Activated naive CD4-positive, alpha-beta T cell treated with anti-CD3 and anti-CD28 coated beads, Interleukin-2, amount 10 ng/mL, durations not matched to agents 7 days and 5 days (primary cell): ENCODE results near the gene RANGRF.
A peak's percentile ranks its signal among the peaks of the same experiment; 100 is the strongest.

Experiments used
- CTCF ChIA-PET: fragments of 350-600 bp; sonication (Branson Sonifier 250); formaldehyde crosslinking; loops from one replicate; lab custom pipeline; 2021; ENCODE audit warnings: antibody characterized with exemption; lab: Charles Lee
- DNase-seq: peaks from one replicate; pipeline ENCODE4 v3.0.0-alpha.2; 2020
- H3K27ac Mint-ChIP-seq: one replicate; pipeline ENCODE4 v1.8.0; 2021; ENCODE audit warnings: mild to moderate bottlenecking, moderate library complexity, mixed read lengths
- H3K27me3 Mint-ChIP-seq: one replicate; pipeline ENCODE4 v1.8.0; 2021; ENCODE audit warnings: mild to moderate bottlenecking, mixed read lengths
- H3K36me3 Mint-ChIP-seq: one replicate; pipeline ENCODE4 v1.8.0; 2021; ENCODE audit warnings: mixed read lengths
- H3K4me1 Mint-ChIP-seq: one replicate; pipeline ENCODE4 v1.8.0; 2021; ENCODE audit warnings: mixed read lengths
- H3K4me3 Mint-ChIP-seq: one replicate; pipeline ENCODE4 v1.8.0; 2021; ENCODE audit warnings: mild to moderate bottlenecking, moderate library complexity, mixed read lengths
- H3K9me3 Mint-ChIP-seq: one replicate; pipeline ENCODE4 v1.8.0; 2021; ENCODE audit warnings: mixed read lengths

Gene RANGRF

DNA sequence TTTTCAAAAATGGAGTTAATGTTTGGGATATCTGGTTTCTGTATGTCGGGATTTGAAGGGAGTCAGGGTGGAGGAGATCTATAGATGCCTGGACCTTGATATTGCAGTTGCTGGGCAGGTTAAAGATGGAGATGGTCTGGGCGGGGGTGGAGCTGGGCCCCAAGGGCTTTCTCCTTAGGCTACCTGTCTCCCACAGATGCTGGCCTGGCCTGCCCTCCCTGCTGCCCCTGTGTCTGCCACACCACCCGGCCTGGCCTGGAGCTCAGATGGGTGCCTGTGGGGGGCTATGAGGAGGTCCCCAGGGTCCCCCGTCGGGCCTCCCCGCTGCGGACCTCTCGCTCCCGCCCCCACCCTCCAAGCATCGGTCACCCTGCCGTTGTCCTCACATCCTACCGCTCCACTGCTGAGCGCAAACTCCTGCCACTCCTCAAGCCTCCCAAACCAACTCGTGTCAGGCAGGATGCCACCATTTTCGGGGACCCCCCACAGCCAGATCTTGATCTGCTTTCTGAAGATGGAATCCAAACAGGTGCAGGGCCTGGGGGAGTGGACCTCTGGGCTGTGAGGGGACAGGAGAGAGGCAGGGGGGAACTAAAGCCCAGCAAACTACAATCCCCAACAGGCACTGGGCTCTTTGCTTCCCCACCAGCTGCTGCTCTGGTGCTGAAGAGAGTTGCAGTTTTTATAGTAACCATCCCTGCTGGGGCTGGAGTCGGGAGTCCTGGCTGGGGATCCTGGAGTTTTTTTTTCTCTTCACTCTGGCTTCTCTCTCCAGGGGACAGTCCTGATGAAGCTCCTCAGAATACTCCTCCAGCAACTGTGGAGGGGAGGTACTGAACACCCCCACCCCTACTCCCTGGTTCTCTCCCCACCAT, 24.5 kb downstream of the RANGRF start:
- no peaks in the 10 kb centered on the region for H3K4me1 Mint-ChIP-seq
- no peak overlapping the region for H3K4me3 Mint-ChIP-seq
- no peak overlapping the region for H3K27ac Mint-ChIP-seq
- H3K9me3 Mint-ChIP-seq: no peaks in the 10 kb centered on the region
- no peak for DNase-seq
- H3K27me3 Mint-ChIP-seq: peaks cover 58% of the 10 kb centered on the region
- no peaks in the 10 kb centered on the region for H3K36me3 Mint-ChIP-seq
- CTCF ChIA-PET: interaction anchor here (0.9 kb wide), 1 partner anchor 13 kb away, joined by 5 read pairs; no protein-coding TSS in a partner anchor

DNA sequence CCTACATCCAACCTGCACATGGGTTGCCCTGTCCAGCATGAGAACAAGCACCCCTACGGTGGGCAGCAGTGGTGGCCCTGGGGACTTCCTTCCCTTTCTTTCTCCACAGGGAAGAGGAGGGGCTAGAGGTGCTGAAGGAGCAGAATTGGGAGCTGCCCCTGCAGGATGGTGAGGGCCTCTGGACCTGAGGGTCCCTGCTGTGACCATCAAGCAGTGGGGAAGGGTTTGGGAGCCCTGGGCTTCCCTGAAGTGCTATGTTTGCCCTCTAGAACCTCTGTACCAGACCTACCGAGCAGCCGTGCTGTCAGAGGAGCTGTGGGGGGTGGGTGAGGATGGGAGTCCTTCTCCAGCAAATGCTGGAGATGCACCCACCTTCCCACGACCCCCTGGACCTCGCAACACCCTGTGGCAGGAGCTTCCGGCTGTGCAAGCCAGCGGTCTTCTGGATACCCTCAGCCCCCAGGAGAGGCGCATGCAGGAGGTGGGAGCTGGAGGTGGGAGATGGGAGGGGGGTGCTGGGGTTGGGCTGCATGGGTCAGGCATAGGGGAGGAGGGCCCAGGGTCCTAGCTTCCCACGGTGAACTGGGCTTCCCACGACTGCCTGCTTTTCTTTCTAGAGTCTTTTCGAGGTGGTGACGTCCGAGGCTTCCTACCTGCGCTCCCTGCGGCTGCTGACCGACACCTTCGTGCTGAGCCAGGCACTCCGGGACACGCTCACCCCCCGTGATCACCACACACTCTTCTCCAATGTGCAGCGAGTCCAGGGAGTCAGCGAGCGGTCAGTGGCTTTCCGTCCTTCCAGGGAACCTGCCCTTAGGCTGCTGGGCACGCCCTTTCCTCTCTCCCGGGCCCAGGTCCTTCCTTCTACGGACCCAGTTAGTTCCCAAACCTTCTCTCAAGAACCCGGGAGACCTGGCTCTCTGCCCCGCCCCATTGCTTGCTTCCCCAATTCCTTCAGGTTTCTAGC, 26.6 kb downstream of the RANGRF start:
- no peak overlapping the region for H3K27ac Mint-ChIP-seq
- H3K4me1 Mint-ChIP-seq: no peaks in the 10 kb centered on the region
- no peaks in the 10 kb centered on the region for H3K36me3 Mint-ChIP-seq
- H3K27me3 Mint-ChIP-seq: peaks cover 72% of the 10 kb centered on the region
- no peaks in the 10 kb centered on the region for H3K9me3 Mint-ChIP-seq
- CTCF ChIA-PET: no interaction called here
- no peak for DNase-seq
- no peak overlapping the region for H3K4me3 Mint-ChIP-seq

DNA sequence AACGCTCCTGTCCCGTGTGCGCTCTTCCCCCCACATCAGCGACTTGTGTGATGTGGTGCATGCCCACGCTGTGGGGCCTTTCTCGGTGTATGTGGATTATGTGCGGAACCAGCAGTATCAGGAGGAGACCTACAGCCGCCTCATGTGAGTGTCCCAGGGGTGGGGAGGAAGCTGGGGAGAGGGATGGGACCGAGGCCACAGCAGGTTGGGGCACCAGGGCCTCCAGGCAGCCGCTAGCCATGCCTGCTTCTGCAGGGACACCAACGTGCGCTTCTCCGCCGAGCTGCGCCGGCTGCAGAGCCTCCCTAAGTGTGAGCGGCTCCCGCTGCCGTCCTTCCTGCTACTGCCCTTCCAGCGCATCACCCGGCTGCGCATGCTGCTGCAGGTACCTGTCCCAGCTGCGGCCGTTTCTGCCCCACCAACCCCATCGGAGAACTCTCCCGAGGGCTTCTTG, 27.3 kb downstream of the RANGRF start:
- no peak for DNase-seq
- Mint-ChIP-seq H3K36me3 (no peaks in the 10 kb centered on the region), H3K4me3 (no peak overlapping the region), H3K27me3 (peaks cover 75% of the 10 kb centered on the region), H3K9me3 (no peaks in the 10 kb centered on the region), H3K27ac (no peak overlapping the region), H3K4me1 (no peaks in the 10 kb centered on the region)
- CTCF ChIA-PET: no interaction called here

DNA sequence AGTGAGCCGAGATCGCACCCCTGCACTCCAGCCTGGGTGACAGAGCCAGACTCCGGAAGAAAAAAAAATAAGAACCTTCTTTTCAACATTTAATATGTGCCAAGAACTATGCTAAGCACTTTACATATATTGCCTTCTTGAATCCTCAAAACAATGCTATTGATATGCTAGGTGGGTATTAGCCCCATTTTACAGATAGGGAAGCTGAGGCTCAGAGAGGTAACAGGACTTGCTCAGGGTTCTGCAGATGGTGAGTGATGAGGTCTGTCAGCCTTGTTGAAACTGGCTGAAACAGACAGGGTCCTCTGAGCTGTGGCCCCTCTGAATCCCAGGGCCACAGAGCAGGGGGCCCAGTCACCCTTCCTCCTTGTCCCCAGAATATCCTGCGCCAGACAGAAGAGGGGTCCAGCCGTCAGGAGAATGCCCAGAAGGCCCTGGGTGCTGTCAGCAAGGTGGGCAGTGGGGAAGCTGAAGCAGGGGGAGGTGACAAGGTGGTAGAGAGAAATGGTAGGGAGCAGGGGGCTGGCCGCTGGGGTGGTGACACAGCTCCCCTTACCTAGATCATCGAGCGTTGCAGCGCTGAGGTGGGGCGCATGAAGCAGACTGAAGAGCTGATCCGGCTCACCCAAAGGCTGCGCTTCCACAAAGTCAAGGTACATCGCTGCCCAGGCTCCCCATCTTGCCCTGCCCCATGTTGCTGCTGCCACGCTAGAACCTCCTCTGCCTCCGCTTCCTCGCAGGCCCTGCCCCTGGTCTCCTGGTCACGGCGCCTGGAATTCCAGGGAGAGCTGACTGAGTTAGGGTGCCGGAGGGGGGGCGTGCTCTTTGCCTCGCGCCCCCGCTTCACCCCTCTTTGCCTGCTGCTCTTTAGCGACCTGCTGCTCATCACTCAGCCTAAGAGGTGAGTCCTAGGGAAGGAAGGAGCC, 29.8 kb downstream of the RANGRF start:
- Mint-ChIP-seq H3K27me3 (peaks cover 70% of the 10 kb centered on the region), H3K4me1 (no peaks in the 10 kb centered on the region), H3K9me3 (no peaks in the 10 kb centered on the region)

DNA sequence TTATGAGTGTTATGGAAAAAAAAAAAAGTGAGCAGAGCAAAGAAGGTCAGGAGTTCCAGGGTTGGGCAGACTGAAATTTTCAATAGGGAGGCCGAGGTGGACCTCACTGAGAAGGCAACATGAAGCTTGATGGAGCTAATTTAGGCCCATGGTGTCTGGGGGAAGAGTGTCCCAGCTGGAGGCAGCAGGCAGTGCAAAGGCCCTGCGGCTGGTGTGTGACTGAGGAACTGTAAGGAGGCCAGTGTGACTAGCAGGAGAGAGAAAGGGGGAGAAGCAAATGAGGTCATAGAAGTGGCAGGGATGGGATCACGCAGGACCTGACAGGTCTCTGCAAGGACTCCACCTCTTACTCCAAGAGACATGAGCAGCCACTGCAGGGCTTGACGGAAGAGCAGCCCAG, 31.8 kb downstream of the RANGRF start:
- Mint-ChIP-seq H3K4me3 (no peak overlapping the region), H3K9me3 (no peaks in the 10 kb centered on the region), H3K4me1 (peaks cover 10% of the 10 kb centered on the region), H3K36me3 (no peaks in the 10 kb centered on the region), H3K27me3 (peaks cover 70% of the 10 kb centered on the region), H3K27ac (no peak overlapping the region)
- CTCF ChIA-PET: interaction anchor here (0.5 kb wide), 1 partner anchor 327 kb away, joined by 3 read pairs; no protein-coding TSS in a partner anchor
- DNase-seq: no peak

More for the DNA sequence above, 29.8 kb downstream of the RANGRF start:
- no peak for DNase-seq
- CTCF ChIA-PET: interaction anchor here (1.0 kb wide), 1 partner anchor 208 kb away, joined by 3 read pairs; no protein-coding TSS in a partner anchor
- Mint-ChIP-seq H3K4me3 (no peak overlapping the region), H3K36me3 (no peaks in the 10 kb centered on the region), H3K27ac (no peak overlapping the region)

DNA sequence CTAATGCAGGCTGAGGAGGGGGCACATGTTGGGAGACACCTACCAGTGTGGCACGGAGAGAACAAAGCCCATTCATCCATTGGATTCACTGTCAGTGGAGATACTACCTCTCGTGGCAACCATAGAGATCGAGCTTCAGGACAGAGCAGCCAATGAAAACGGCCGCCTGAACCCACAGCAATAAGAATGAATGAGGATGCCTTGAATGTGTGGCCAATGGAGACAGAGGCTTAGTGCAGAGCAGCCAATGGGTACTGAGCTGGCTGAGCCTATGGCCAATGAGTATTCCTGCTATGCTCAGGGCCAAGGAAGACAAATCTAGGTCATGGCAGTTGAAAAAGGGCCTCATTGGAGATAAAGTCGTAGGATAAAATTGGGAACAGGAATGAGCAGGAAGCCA, 32.5 kb downstream of the RANGRF start:
- DNase-seq: no peak
- no peak overlapping the region for H3K4me3 Mint-ChIP-seq
- H3K36me3 Mint-ChIP-seq: no peaks in the 10 kb centered on the region
- no peak overlapping the region for H3K27ac Mint-ChIP-seq
- peaks cover 15% of the 10 kb centered on the region for H3K4me1 Mint-ChIP-seq
- H3K9me3 Mint-ChIP-seq: no peaks in the 10 kb centered on the region
- H3K27me3 Mint-ChIP-seq: peaks cover 70% of the 10 kb centered on the region
- CTCF ChIA-PET: no interaction called here

DNA sequence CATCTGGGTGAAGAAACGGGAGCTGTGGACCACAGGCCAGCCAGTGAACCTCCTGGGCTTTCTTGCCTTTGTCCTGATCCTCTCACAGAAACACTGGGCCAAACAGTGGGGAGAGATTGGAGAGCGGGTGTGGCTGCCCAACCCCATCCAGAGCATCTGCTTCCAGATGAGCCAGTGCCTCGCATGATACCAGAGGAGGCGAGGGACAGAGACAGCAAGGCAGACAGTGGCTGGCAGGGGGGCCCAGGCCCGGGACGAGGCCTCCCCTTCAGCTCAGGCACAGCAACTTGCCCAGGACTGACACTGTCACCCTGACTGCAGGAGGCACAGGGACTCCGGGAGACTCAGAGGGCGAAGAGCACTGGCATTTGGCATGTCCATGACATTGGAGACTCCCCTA, 33.6 kb downstream of the RANGRF start:
- no peak for DNase-seq
- no peaks in the 10 kb centered on the region for H3K9me3 Mint-ChIP-seq
- H3K27ac Mint-ChIP-seq: no peak overlapping the region
- H3K4me3 Mint-ChIP-seq: no peak overlapping the region
- peaks cover 25% of the 10 kb centered on the region for H3K4me1 Mint-ChIP-seq
- no peaks in the 10 kb centered on the region for H3K36me3 Mint-ChIP-seq
- CTCF ChIA-PET: no interaction called here
- peaks cover 71% of the 10 kb centered on the region for H3K27me3 Mint-ChIP-seq

DNA sequence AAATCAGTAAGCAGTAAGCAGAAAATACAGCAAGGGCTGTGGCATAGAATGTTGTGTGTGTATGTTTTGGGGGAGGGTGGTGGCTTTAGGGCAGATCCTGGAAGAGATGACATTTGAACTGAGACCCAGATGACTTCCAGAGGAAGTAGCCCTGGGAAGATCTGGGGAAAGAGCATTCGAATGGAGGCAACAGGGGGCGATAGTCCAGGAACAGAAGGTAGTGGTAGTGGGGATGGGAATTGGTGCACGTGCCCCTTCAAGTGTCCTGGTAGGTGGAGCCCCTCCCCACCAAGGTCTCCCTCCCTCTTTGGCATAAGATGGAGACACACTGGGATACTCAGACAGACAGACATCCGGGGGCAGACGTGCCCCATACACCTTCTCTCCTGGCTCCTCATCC, 35.7 kb downstream of the RANGRF start:
- H3K27me3 Mint-ChIP-seq: peaks cover 81% of the 10 kb centered on the region
- no peak overlapping the region for H3K27ac Mint-ChIP-seq
- peaks cover 32% of the 10 kb centered on the region for H3K4me1 Mint-ChIP-seq
- no peak for DNase-seq
- H3K36me3 Mint-ChIP-seq: no peaks in the 10 kb centered on the region
- CTCF ChIA-PET: no interaction called here
- no peaks in the 10 kb centered on the region for H3K9me3 Mint-ChIP-seq
- no peak overlapping the region for H3K4me3 Mint-ChIP-seq

DNA sequence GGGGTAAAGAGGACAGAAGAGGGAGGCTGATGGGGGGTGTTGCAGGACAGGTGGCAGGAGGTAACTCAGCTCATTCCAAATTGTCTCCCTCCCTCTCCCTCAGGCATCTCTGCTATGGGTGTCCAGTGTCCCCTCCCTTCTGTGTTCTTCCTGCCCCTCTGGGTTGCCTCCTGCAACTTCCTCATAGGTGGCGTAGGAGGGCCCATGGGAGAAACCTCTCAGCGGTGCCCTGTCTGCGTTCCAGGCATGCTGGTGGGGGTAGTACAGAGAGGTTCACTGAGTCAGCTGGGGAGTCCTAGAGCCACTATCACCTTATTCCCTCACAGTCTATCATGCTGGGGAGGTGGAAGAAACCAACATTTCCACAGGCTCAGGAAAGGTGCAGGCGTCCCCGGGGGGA, 36.5 kb downstream of the RANGRF start:
- no peak for DNase-seq
- no peaks in the 10 kb centered on the region for H3K9me3 Mint-ChIP-seq
- H3K4me3 Mint-ChIP-seq: no peak overlapping the region
- CTCF ChIA-PET: no interaction called here
- no peaks in the 10 kb centered on the region for H3K36me3 Mint-ChIP-seq
- peaks cover 32% of the 10 kb centered on the region for H3K4me1 Mint-ChIP-seq
- H3K27ac Mint-ChIP-seq: no peak overlapping the region
- H3K27me3 Mint-ChIP-seq: peaks cover 78% of the 10 kb centered on the region

DNA sequence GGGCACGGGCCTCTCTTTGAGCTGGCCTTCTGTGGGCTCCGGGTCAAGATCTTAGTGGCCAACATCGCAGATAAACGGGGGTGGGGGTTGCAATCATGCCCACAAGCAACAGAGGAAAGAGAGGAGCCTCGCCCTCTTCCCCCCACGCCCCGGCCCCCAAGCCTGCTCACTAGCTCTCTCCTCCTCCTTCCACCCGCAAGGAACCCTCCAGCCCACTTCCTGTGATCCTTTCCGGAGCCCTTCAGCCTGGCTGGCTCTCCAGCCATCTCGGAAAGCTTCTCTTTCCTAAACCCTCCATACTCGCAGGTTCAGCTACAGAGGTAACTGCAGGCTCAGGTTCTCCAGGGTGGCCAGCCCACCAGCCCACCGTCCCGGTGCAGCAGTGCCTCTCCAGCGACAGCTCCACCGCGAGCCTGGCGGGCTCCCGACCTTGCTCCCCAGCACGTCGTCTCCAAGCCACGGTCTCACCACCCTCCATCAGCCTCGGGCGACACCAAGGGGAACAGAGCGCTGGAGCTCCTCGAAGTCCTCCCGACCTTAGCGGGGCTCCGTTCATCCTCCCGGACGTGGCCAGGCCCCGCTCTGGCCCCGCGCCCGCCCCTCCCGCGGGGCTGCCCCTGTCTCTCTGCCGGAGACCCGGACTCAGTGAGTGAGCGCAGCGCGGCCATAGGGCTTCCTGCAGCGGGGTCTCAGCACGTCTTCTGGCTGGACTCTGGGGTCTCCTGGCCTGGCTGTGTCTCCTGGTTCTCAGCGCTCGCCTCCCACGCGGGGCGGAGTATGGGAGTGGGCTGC, 38.2 kb downstream of the RANGRF start:
- H3K27me3 Mint-ChIP-seq: peaks cover 65% of the 10 kb centered on the region

DNA sequence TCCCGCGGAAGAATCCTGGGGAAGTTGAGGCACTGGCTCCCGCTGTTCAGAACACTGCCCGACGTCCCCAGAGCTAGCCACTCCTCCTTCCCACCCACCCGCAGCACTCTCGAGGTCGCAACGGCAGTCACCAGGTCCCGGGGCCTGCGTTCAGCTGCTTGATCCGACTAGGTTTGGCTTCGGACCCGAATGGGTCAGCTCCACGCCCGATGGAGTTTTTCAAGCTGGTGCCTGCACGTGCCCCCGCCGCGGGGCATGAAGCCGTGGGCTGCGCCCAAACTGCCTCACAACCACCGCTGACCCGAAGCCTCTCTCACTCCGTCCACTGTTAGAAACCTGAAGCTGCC, 38.8 kb downstream of the RANGRF start:
- Mint-ChIP-seq H3K4me3 (peak overlapping the region; percentile 15), H3K4me1 (peaks cover 32% of the 10 kb centered on the region), H3K9me3 (no peaks in the 10 kb centered on the region), H3K36me3 (no peaks in the 10 kb centered on the region), H3K27me3 (peaks cover 60% of the 10 kb centered on the region), H3K27ac (no peak overlapping the region)
- CTCF ChIA-PET: interaction anchor here (0.7 to 1.5 kb wide), 3 partner anchors 50 to 217 kb away, joined by 3 read pairs; partner anchors contain the start of gene KRABD2
- DNase-seq: no peak

More for the DNA sequence above, 38.2 kb downstream of the RANGRF start:
- Mint-ChIP-seq H3K4me1 (peaks cover 32% of the 10 kb centered on the region), H3K36me3 (no peaks in the 10 kb centered on the region), H3K4me3 (peak overlapping the region; percentile 52), H3K27ac (no peak overlapping the region), H3K9me3 (no peaks in the 10 kb centered on the region)
- DNase-seq: peak; percentile 48
- CTCF ChIA-PET: interaction anchor here (0.6 to 1.5 kb wide), 6 partner anchors 14 to 344 kb away, joined by 3 to 7 read pairs (median 3); partner anchors contain the start of genes KRABD2 and PFAS

DNA sequence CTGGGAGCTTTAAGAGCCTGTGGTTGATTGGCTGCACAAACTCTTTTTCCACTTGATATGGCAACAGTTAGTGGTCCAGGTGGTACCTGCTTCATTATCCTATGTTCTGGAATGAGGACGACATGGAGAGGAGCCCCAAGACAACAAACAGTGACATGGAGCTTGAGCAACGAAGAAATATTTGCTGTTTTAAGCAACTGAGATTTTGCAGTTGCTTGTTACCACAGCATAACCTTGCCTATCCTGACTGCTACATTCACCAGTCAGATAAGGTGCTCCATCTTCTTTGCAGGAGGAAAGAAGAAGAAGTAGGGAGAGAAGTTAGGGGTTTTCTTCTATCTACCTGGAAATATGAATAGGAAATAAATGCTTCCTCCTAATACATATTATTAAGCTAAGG, 43.7 kb downstream of the RANGRF start:
- Mint-ChIP-seq H3K36me3 (no peaks in the 10 kb centered on the region), H3K9me3 (no peaks in the 10 kb centered on the region), H3K4me1 (peaks cover 6% of the 10 kb centered on the region), H3K4me3 (no peak overlapping the region), H3K27me3 (peaks cover 29% of the 10 kb centered on the region), H3K27ac (no peak overlapping the region)
- DNase-seq: no peak
- CTCF ChIA-PET: interaction anchor here (0.8 kb wide), 1 partner anchor 9 kb away, joined by 4 read pairs; no protein-coding TSS in a partner anchor

DNA sequence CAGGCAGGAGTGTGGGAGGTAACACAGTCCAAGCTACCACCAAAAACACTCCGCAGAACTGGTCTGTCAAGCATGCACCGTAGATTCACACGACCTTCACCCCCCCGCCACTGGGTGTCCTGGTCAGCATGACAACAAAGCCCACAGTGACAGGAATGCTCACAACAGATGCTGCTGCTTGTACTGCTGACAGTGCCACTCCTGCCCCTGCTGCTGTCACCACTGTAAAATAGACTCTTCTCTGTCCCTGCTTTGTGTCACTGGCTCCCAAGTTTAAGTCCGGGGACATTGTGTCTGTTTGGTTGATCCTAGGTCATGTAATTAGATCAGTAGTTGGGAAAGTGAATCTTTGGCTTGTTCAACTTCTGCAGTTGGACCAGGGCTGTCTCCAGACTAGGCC, 44.2 kb downstream of the RANGRF start:
- H3K27me3 Mint-ChIP-seq: peaks cover 25% of the 10 kb centered on the region
- CTCF ChIA-PET: no interaction called here
- H3K36me3 Mint-ChIP-seq: no peaks in the 10 kb centered on the region
- no peak for DNase-seq
- peaks cover 3% of the 10 kb centered on the region for H3K4me1 Mint-ChIP-seq
- H3K4me3 Mint-ChIP-seq: no peak overlapping the region
- no peak overlapping the region for H3K27ac Mint-ChIP-seq
- H3K9me3 Mint-ChIP-seq: no peaks in the 10 kb centered on the region
